Activated CD4-positive, alpha-beta memory T cell treated with anti-CD3 and anti-CD28 coated beads for 36 hours (primary cell): ENCODE data around the gene RAB20. TPM values are rescaled to one million over a fixed set of nuclear protein-coding genes. Genes with fewer than 3 reads are reported as not detected.

ENCODE experiments used
- CTCF ChIA-PET: fragments of 350-600 bp; sonication (Branson Sonifier 250); formaldehyde crosslinking; loops from one replicate; lab custom pipeline; 2021; ENCODE audit warnings: antibody characterized with exemption, inconsistent platforms; lab: Charles Lee
- POLR2A ChIA-PET: fragments of 350-600 bp; sonication (Branson Sonifier 250); formaldehyde crosslinking; loops from one replicate; lab custom pipeline; 2021; ENCODE audit warnings: antibody characterized with exemption; lab: Charles Lee
- DNase-seq: peaks from one replicate; pipeline ENCODE4 v3.0.0-alpha.2; 2020
- H3K27ac Mint-ChIP-seq: one replicate; pipeline ENCODE4 v1.8.0; 2021; ENCODE audit warnings: mixed read lengths
- H3K27me3 Mint-ChIP-seq: one replicate; pipeline ENCODE4 v1.8.0; 2021; ENCODE audit warnings: mixed read lengths
- H3K36me3 Mint-ChIP-seq: one replicate; pipeline ENCODE4 v1.8.0; 2021; ENCODE audit warnings: mixed read lengths
- H3K4me1 Mint-ChIP-seq: one replicate; pipeline ENCODE4 v1.8.0; 2021; ENCODE audit warnings: low read depth, mixed read lengths
- H3K4me3 Mint-ChIP-seq: one replicate; pipeline ENCODE4 v1.8.0; 2021; ENCODE audit warnings: mild to moderate bottlenecking, mixed read lengths
- H3K9me3 Mint-ChIP-seq: one replicate; pipeline ENCODE4 v1.8.0; 2021; ENCODE audit warnings: mixed read lengths
- intact Hi-C: fragments of 100-400 bp; cut with micrococcal nuclease; formaldehyde crosslinking; loops from one replicate; pipeline ENCODE4 v1.15.1; 2023
- total RNA-seq, 2 experiments: library from RNA; stranded (reverse); gene quantifications; one replicate each; pipeline ENCODE4 v1.2.3, GENCODE V29; 2021

Gene RAB20
- total RNA-seq, 2 experiments from 2014 or later: 1.4 to 2.1 TPM

GRCh38 chr13:110486061-110486715, 75.3 kb downstream of the RAB20 start:
- Mint-ChIP-seq H3K27ac (no peak overlapping the region), H3K27me3 (peaks cover 1% of the 10 kb centered on the region), H3K36me3 (no peaks in the 10 kb centered on the region), H3K4me1 (no peaks in the 10 kb centered on the region), H3K4me3 (no peak overlapping the region), H3K9me3 (no peaks in the 10 kb centered on the region)
- CTCF ChIA-PET: no interaction called here
- POLR2A ChIA-PET: no interaction called here
- intact Hi-C loops: no loop called here
- DNase-seq: no peak

GRCh38 chr13:110485604-110486003, 75.9 kb downstream of the RAB20 start:
- DNase-seq: no peak
- CTCF ChIA-PET: no interaction called here
- H3K4me3 Mint-ChIP-seq: no peak overlapping the region
- intact Hi-C loops: no loop called here
- no peak overlapping the region for H3K27ac Mint-ChIP-seq
- no peaks in the 10 kb centered on the region for H3K36me3 Mint-ChIP-seq
- H3K9me3 Mint-ChIP-seq: no peaks in the 10 kb centered on the region
- H3K4me1 Mint-ChIP-seq: no peaks in the 10 kb centered on the region
- H3K27me3 Mint-ChIP-seq: peaks cover 1% of the 10 kb centered on the region
- POLR2A ChIA-PET: no interaction called here

- H3K27ac Mint-ChIP-seq: no peak overlapping the region
- H3K9me3 Mint-ChIP-seq: no peaks in the 10 kb centered on the region
- H3K36me3 Mint-ChIP-seq: no peaks in the 10 kb centered on the region
- POLR2A ChIA-PET: no interaction called here
- peaks cover 2% of the 10 kb centered on the region for H3K27me3 Mint-ChIP-seq
- DNase-seq: no peak
- CTCF ChIA-PET: interaction anchor here (1.0 kb wide), 1 partner anchor 29 kb away, joined by 3 read pairs; no protein-coding TSS in a partner anchor
- intact Hi-C loops: no loop called here
- no peaks in the 10 kb centered on the region for H3K4me1 Mint-ChIP-seq
- H3K4me3 Mint-ChIP-seq: no peak overlapping the region
Observed at GRCh38 chr13:110484290-110485048, 77.1 kb downstream of the RAB20 start.

DNA sequence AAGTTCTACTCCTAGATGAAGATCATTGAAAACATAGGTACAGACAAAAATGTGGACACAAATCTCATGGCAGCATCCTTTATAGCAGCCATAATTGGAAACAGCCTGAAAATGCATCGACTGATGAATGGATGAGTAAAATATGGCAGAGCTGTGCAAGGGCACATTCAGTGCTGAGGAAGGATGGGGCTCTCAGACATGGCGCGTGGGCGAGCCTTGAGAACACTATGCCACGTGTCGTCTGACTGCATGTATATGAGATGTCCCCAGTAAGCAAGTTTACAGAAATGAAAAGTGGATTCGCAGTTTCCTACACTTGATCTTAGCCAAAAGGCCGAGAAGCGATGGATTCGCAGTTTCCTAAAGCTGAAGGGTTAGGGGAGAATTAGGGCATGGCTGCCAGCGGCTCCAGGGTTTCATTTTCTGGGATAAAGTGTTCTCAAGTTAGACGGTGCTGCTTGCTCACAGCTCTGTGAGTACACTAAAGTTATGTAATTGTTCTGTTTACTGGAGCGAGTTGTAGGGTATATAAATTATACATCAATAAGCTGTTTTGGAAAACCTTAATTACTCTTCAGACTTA, 78.0 kb downstream of the RAB20 start:
- Mint-ChIP-seq H3K4me1 (no peaks in the 10 kb centered on the region), H3K9me3 (no peaks in the 10 kb centered on the region), H3K4me3 (no peak overlapping the region), H3K36me3 (no peaks in the 10 kb centered on the region), H3K27me3 (peaks cover 4% of the 10 kb centered on the region), H3K27ac (no peak overlapping the region)
- DNase-seq: no peak
- intact Hi-C loops: no loop called here
- ChIA-PET CTCF (interaction anchor here (1.0 kb wide), 1 partner anchor 28 kb away, joined by 3 read pairs; no protein-coding TSS in a partner anchor), POLR2A (no interaction called here)

DNA sequence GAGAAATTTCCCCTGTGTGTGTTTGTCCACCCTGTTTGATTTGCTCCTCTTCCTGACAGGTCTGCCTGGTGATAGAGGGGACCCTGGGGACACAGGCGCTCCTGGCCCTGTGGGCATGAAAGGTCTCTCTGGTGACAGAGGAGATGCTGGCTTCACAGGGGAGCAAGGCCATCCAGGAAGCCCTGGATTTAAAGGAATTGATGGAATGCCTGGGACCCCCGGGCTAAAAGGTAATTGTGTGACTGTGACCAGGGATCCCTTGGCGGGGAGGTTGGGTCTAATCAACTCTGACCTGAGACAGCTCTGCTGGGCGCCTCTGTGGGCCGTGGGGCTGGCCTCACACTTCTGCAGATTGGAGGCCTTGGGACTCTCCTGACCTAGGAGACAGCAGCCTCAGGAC, 81.4 kb downstream of the RAB20 start:
- CTCF ChIA-PET: interaction anchor here (0.9 kb wide), 1 partner anchor 464 kb away, joined by 3 read pairs; no protein-coding TSS in a partner anchor
- no peaks in the 10 kb centered on the region for H3K9me3 Mint-ChIP-seq
- no peak overlapping the region for H3K27ac Mint-ChIP-seq
- H3K4me1 Mint-ChIP-seq: no peaks in the 10 kb centered on the region
- peaks cover 4% of the 10 kb centered on the region for H3K27me3 Mint-ChIP-seq
- no peak overlapping the region for H3K4me3 Mint-ChIP-seq
- POLR2A ChIA-PET: no interaction called here
- DNase-seq: no peak
- intact Hi-C loops: no loop called here
- no peaks in the 10 kb centered on the region for H3K36me3 Mint-ChIP-seq

DNA sequence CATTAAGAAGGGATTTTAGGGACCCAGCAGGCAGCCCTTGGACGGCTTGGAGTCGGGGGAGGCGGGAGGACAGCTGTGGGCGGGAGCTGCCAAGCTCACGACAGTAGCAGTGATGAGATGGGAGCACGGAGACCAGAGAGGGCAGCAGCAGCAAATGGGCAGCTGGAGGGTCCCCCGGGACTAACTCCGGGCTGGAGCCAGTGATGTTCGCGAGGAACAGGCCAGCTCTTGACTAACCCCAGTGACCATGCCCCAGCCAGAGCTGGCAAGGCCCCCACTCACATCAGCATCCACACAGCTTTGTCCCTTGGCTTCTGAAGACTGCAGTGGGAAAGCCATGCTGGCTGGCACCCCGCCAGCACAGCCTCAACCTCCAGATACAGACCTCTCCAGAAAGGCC, 81.9 kb downstream of the RAB20 start:
- Mint-ChIP-seq H3K9me3 (no peaks in the 10 kb centered on the region), H3K36me3 (no peaks in the 10 kb centered on the region), H3K4me3 (no peak overlapping the region), H3K27ac (no peak overlapping the region), H3K4me1 (no peaks in the 10 kb centered on the region), H3K27me3 (peaks cover 6% of the 10 kb centered on the region)
- CTCF ChIA-PET: interaction anchor here (0.9 kb wide), 1 partner anchor 464 kb away, joined by 3 read pairs; no protein-coding TSS in a partner anchor
- POLR2A ChIA-PET: no interaction called here
- DNase-seq: no peak
- intact Hi-C loops: no loop called here

GRCh38 chr13:110479215-110479545, 82.3 kb downstream of the RAB20 start:
- intact Hi-C loops: no loop called here
- no peaks in the 10 kb centered on the region for H3K9me3 Mint-ChIP-seq
- POLR2A ChIA-PET: no interaction called here
- peaks cover 5% of the 10 kb centered on the region for H3K27me3 Mint-ChIP-seq
- no peak for DNase-seq
- H3K27ac Mint-ChIP-seq: no peak overlapping the region
- no peak overlapping the region for H3K4me3 Mint-ChIP-seq
- CTCF ChIA-PET: interaction anchor here (0.9 kb wide), 1 partner anchor 465 kb away, joined by 3 read pairs; no protein-coding TSS in a partner anchor
- no peaks in the 10 kb centered on the region for H3K36me3 Mint-ChIP-seq
- H3K4me1 Mint-ChIP-seq: no peaks in the 10 kb centered on the region

DNA sequence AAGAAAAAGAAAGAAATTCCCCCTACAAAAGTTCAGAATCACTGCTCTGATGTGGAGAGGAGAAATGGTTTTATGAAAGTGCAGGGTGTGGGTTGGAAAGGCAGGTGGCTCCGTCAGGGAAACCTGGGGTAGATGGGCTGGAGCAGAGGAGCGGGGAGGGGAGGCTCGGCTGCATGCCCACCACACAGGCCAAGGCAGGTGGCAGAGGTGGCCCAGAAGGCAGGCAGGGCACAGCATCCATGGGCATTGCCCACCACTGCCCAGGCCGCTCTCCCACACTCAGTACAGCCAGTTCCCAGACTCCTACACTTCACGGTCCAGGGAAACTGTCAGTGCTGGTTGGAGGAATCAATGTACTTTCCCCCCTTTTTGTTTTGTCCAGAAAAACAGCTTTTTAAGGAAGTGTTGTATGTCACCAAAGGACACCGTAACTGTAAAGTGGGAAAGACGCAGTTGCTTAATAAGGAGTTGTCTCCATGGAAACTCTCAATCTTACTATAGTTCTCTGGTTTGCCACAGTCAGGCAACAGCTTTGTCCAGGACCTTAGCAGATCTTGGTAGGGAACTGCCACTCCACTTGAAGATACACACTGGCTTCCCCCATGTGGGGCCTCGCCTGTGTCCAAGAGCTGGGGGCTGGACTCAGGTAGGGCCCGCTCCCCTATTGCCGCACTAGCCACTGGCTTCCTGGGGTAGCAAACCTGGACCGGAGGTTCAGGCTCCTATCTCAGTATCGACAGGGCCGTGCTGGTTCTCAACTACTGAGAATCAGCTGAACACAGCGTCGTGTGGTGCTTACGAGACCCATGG, 82.9 kb downstream of the RAB20 start:
- ChIA-PET CTCF (no interaction called here), POLR2A (no interaction called here)
- H3K27me3 Mint-ChIP-seq: peaks cover 5% of the 10 kb centered on the region
- no peaks in the 10 kb centered on the region for H3K4me1 Mint-ChIP-seq
- intact Hi-C loops: no loop called here
- H3K4me3 Mint-ChIP-seq: no peak overlapping the region
- DNase-seq: no peak
- H3K27ac Mint-ChIP-seq: no peak overlapping the region
- H3K36me3 Mint-ChIP-seq: no peaks in the 10 kb centered on the region
- H3K9me3 Mint-ChIP-seq: no peaks in the 10 kb centered on the region

- peaks cover 6% of the 10 kb centered on the region for H3K27me3 Mint-ChIP-seq
- H3K4me3 Mint-ChIP-seq: no peak overlapping the region
- H3K9me3 Mint-ChIP-seq: no peaks in the 10 kb centered on the region
- ChIA-PET CTCF (no interaction called here), POLR2A (no interaction called here)
- DNase-seq: no peak
- intact Hi-C loops: no loop called here
- no peaks in the 10 kb centered on the region for H3K4me1 Mint-ChIP-seq
- no peaks in the 10 kb centered on the region for H3K36me3 Mint-ChIP-seq
- no peak overlapping the region for H3K27ac Mint-ChIP-seq
Observed at GRCh38 chr13:110477706-110478245, 83.7 kb downstream of the RAB20 start.

DNA sequence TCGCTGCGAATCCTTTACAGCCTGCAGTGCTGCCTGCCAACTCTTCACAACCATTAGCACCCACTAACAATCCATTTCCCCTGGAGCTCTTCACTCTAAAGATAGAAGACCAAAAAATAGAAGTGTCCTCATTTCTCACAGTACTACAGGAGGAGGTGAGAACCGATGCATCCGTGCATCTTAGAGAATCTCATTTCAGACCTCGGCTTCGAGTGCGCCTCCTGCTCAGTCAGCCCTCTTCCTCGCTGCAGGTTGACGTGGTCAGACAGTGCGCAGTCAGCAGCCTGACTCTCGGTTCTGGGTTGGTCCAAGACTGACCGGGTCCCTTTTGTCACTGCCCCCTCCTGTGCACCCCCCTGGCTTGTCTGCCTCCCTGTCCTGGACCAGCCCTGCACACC, 85.3 kb downstream of the RAB20 start:
- no peak for DNase-seq
- ChIA-PET CTCF (no interaction called here), POLR2A (no interaction called here)
- Mint-ChIP-seq H3K36me3 (no peaks in the 10 kb centered on the region), H3K9me3 (no peaks in the 10 kb centered on the region), H3K27me3 (peaks cover 11% of the 10 kb centered on the region), H3K4me3 (no peak overlapping the region), H3K27ac (no peak overlapping the region), H3K4me1 (no peaks in the 10 kb centered on the region)
- intact Hi-C loops: no loop called here

DNA sequence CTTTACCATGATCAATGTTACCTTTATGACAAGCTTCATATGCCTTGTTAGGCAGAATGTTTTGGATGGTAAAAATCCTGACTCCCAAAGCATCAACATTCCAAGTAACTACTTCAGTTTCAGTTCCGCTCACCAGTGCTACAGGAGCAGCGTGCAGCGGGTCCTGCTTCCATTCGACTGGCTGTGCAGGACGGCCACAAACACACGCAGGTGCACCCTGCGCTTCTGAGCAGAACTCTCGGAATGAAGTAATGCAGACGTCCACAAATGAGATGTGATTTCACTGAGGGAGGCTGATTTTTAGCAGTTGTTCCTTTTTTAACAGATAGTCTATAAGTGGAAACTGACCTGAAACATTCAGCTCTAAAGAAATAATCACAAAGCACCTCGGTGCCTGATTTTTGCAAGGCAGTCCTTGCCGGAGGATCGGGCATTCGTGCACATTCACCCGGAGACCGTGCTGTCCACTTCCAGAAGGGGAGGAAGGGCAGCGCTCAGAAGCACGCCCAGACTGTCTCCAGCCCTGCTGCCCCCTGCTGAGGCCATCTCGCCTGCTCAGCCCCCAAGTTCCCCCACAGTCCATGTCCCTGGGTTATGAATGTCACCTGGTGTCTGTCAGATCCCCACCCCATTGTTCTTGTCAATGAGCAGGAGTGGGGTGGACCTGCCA, 85.8 kb downstream of the RAB20 start:
- Mint-ChIP-seq H3K9me3 (no peaks in the 10 kb centered on the region), H3K36me3 (no peaks in the 10 kb centered on the region), H3K4me1 (no peaks in the 10 kb centered on the region), H3K4me3 (no peak overlapping the region), H3K27ac (no peak overlapping the region), H3K27me3 (peaks cover 15% of the 10 kb centered on the region)
- DNase-seq: no peak
- ChIA-PET POLR2A (no interaction called here), CTCF (no interaction called here)
- intact Hi-C loops: no loop called here
